GM21619 (cell line): Measurements from ENCODE around the gene RAB8B.

Experiments used
- ATAC-seq: cut with Tn5 transposase; IDR thresholded peaks from one replicate; pipeline ENCODE4 v1.9.1; 2021; ENCODE audit not compliant: unreplicated experiment

RAB8B gene

GRCh38 chr15:63260791-63261190, 71.4 kb downstream of the RAB8B start:
- ATAC-seq = no peak

DNA sequence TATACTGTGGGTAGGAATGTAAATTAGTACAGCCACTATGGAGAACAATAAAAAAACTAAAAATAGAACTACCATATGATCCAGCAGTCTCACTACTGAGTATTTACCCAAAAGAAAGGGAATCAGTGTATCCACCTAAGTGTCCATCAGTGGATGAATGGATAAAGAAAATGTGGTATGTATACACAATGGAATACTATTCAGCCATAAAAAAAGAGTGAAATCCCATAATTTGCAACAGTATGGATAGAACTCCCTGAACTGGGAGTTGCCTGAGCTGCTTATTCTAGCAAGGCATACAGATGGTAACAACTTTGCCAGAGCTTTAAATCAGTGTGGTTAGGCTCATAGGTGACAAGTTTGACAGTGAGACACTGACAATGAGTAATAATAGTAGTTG, 71.9 kb downstream of the RAB8B start:
- no peak for ATAC-seq

DNA sequence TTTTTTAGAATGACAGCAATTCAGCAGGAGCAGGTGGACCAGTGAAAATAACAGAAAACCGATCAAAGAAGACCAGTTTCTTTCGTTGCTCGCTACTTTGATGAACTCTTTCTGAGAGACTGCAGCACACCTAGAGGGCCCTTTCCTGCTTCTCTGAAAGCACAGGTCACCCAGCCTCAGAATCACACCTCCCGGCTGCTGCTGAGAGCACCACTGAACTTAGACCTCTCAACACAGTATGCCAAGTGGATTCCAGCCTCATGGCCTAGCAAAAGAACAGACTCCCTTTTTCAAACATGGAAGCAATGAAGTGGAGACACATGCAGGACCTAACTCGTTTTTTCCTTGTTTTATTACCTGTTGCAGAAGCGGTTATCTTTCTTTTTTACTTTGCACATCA, 74.1 kb downstream of the RAB8B start:
- no peak for ATAC-seq

DNA sequence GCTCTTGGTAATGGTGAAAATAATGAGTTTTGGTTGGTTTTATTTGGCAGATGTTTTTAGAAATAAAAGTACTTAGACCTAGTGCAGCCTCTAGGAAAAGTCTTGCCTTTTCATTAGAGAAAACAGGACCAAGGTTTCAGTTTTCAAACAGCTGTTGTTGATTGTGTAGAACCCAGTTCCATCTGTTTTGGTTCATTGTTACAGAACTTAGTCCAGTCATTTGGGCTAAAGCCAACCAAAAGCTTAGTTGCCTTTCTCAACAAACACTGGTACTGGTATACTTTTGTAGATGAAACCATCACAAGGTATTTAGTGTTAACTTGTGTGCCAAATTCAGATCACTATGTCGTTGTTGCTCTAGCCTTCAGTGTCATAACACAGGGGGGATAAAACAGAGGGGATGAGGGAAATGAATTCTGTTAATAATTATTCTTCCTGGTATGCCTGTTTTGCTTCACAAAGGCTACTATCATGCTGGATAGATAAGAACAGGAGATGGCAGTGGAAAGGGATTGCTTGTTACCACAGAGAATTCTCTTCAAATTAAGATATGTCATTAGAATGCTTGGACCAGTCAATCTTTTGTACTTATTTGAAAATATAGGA, 75.4 kb downstream of the RAB8B start:
- ATAC-seq = no peak

GRCh38 chr15:63274427-63274826, 85.0 kb downstream of the RAB8B start:
- no peak for ATAC-seq

DNA sequence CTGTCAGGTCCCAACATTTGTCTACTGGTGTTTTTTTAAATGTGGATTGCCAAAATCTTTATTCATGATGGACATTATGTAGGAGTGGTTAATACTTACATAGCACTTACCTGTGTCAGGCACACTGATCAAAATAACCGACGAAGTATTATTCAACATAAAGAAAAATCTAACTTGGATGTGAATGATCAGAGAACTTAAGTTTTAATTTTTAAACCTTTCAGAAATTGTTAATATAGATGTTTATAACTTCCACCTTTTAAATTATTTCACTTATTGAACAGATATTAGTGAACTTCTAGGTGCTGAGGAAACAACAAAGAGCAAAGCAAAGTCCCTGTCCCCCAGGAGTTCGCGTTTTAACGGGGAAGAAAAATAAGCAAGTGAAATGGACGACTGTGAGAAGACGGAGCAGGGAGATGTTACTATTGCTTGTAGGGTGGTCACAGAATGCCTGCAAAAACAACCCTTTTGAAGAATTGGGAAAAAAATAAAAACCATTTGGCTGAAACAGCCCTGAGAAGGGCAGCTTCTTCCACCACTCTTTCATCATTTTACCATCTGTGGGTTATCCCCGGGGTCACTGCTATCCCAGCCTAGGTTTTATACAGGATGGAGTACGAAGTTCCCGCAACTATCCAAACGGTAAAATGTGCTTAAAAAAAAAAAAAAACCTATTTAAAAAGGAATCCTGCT, 87.1 kb downstream of the RAB8B start:
- peak; percentile 22 for ATAC-seq

GRCh38 chr15:63277038-63277892, 87.9 kb downstream of the RAB8B start, which contains the start of gene APH1B:
Gene APH1B (plus strand): TSS chr15:63277605. CDS start chr15:63277624, 19 bp downstream.
- ATAC-seq = peak; percentile 77

- no peak for ATAC-seq
Measured at GRCh38 chr15:63277893-63278456, 88.6 kb downstream of the RAB8B start.

- ATAC-seq = no peak
Measured at GRCh38 chr15:63283126-63283525, 93.7 kb downstream of the RAB8B start.

DNA sequence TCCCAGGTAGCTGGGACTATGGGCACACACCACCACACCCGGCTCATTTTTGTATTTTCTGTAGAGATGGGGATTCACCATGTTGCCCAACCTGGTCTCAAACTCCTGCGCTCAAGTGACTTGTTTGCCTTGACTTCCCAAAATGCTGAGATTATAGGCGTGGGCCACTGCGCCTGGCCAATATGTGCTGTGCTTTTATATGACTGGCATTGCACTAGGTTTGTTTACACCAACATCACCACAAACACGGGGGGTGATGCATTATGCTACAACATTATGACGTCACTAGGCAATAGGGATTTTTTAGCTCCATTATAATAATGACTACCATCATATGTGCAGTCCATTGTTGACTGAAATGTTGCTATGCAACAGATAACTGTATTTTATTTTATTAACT, 94.9 kb downstream of the RAB8B start:
- ATAC-seq = no peak

DNA sequence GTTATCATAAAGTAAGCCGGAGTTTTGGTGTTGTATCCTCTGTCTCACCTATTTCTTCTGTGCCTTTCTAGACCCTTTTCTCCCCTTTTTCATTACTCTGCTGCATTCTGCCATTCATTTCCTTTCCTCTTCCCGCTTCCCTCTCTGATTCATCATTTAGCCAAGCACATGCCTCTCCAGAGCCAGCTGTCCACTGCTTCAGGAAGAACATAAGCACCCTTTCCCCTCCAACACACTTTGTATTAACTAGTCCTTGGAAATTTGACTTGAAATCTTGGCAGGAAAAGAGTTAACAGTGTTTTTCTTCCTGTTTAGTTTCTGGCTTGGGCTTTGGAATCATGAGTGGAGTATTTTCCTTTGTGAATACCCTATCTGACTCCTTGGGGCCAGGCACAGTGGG, 97.7 kb downstream of the RAB8B start:
- ATAC-seq = no peak

DNA sequence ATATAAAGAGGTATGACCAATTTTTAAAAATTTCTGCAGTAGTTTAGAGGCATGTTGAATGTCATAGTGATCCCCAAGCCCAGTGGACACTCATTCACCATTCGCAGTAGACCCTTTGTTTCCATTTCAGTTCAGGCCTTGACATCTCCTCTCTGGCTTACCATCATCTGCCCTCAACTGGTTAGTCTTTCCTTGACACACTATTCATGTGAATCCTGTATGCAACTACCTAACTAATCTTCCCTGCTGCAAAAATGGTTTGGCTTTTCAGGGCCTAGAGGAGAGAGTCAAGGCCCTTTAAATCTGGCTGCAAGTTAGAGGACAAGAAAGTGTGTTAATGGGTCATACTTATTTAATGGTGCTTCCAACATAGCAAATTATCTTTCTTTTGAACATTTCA, 98.9 kb downstream of the RAB8B start:
- no peak for ATAC-seq

GRCh38 chr15:63288778-63289378, 99.5 kb downstream of the RAB8B start:
- no peak for ATAC-seq

GRCh38 chr15:63291507-63291906, 102.1 kb downstream of the RAB8B start:
- ATAC-seq = no peak

- ATAC-seq = no peak
Measured at GRCh38 chr15:63292241-63292640, 102.8 kb downstream of the RAB8B start.

GRCh38 chr15:63292771-63293170, 103.4 kb downstream of the RAB8B start:
- ATAC-seq = no peak

- ATAC-seq = no peak
Measured at GRCh38 chr15:63294359-63294758, 105.0 kb downstream of the RAB8B start.

DNA sequence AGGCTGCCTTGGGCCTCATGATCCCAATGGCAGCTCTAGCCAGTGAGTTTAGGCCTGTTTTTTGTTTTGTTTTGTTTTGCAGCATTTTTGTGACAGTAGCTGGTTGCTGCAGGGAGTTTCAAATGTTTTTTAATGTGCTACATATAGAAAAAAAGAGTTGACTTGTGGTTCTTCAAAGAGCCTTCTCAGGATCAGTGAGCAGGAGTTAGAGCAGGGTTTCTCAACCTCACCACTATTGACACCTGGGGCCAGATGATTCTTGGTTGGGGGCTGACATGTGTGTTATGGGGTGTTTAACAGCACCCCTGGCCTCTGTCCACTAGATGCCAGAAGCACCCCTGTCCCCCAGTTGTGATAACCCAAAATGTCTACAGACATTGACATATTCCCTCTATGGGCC, 105.9 kb downstream of the RAB8B start:
- no peak for ATAC-seq

DNA sequence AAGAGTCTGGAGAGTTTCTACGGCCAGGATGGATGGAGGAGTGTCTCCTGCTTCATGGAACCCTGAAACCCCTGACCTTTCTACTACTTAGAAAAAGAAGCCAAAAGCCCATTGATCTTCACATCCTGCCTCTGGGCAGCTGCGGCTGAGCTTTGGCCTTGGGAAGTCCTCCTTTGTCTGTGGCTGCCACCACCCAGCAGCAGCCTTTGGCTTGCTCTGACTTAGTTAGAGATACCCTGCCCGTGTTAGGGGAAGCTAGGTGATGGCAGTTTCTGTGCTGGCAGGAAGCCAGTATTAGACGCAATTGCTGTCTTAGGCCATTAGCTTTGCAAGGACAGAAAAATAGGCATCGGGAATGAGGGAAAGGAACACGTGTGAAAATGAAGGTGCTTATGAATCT, 106.8 kb downstream of the RAB8B start:
- ATAC-seq = no peak

- ATAC-seq = no peak
Measured at GRCh38 chr15:63299943-63300575, 110.7 kb downstream of the RAB8B start.

- no peak for ATAC-seq
Measured at GRCh38 chr15:63301088-63301487, 111.7 kb downstream of the RAB8B start.
